HG03159 (cell line): ENCODE results near the gene MRPL33.

Source experiments
- ATAC-seq: cut with Tn5 transposase; IDR thresholded peaks from one replicate; pipeline ENCODE4 v1.9.1; 2021; ENCODE audit warnings: mild to moderate bottlenecking, moderate library complexity; ENCODE audit not compliant: unreplicated experiment

The MRPL33 gene

DNA sequence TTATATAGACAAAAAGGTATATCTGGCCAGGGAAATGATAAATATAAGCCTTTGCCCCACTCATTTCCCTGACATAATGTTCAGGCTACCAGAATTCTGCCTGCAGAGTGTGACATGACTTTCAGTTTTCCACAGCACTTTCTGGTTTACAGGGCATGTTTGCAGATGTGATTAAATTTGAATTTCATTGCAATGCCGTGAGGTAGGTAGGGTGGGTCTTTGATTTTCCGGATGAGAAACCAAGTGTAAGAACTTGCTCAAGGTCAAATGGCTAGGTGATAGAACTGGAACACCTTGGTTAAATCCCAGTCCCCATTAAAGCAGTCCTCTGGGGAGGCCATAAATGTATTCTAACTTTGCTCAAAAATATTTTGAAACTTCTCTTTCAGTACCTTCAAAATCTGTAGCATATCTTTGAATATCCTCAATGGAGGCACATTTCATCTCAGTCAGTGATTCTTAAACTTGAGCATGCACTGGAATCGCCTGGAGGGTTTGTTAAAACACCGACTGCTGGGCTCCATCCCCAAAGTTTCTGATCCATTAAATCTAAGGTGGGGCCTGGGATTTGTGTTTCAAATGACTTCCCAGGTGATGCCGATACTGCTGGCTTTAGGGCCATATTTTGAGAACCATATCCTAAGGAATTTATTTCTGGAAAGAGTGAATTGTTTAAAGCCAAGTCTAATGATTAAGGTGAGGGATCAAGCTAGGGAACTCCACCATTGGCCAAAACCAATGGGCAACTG is 35.0 kb downstream of the MRPL33 start:
- ATAC-seq: no peak

DNA sequence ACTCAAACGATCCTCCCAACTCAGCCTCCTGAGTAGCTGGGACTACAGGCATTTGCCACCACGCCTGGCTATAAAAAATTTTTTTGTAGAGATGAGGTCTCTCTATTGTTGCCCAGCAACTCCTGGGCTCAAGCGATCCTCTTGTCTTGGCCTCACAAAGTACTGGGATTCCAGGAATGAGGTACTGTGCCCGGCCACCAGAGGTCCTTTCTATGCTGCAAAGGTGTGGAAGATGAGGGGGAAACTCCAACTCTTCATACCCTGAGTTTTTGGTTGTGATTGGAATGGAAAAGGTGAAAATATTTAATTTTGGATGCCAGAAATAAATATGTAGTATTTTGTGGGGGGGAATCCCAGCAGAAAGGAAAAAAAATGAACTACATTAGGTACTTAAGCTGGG is 36.0 kb downstream of the MRPL33 start:
- ATAC-seq: no peak

DNA sequence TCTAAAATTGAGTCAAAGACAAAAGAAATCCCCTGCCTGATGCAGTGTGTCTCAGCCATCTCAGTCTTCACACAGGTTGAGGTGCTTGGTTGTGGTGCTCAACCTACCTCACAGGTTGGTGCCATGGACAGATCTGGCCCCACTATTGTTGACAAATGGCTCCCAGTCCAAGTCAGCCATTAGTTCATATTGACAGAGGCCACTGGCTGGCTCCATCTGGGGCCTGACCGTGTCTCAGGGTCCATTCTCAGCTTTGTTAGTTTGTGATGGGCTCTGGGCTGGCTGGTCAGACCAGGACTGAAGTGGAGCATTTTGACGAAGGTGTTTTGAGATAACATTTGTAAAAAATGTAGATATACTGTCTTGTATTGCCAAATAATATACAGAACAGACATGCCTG is 36.9 kb downstream of the MRPL33 start:
- no peak for ATAC-seq

DNA sequence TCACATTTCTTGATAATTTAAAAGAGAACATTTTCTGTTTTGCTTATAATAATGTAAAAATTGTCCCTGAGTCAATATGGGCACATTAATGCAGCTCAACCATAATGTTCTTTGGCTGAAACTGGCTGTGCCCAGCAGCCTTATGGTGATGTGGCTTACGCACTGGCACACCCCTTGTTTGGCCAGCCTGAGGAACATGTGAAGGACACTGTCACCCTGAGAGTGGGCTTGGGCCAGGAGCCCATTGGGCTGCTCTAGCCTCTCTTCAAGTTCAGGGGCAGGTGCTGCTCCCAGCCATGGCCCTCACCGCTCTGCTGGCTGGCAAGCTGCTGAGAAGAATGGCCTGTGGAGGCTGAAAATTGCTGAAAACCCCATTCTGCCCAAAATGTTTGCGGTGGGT is 37.5 kb downstream of the MRPL33 start:
- ATAC-seq: no peak

DNA sequence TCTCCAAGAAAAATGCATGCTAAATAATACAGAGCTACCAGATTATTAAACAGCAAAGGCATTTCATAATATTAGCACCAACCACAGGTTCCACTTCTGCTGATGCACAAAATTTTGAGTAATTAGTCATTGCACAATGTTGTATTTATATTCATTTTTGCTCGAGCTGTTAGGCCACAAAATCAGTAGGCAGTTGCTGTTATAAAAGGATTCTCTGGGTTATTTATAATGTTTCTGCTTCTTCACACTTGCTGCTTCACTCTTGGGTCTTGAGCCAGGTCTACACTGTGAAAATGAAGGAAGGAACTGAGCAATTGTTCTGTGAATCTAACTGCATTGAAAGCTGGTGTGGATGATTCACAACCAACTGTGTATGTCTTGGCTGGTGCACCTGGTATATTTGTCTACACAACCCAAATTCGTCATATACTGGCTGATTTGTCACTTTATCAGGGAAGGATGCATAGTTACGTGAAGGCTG is 38.3 kb downstream of the MRPL33 start:
- ATAC-seq: no peak

DNA sequence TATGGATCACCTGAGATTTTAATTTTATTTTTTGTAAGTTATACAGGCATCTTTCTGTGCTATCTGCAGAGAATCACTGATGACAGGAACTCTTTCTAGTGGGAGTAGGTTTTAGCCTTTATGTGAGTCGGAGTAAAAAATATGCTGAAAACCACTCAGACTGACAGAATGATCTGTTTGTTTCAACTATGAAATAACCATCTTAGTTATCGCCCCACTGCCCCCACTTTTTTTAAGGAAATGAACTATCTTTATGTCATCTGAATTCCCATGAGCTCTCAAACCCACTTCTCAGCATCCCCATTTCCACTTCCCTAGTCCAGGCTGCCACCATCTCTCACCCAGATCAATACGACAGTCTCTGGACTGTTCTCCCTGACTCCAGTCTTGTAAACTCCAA is 38.9 kb downstream of the MRPL33 start:
- ATAC-seq: no peak

DNA sequence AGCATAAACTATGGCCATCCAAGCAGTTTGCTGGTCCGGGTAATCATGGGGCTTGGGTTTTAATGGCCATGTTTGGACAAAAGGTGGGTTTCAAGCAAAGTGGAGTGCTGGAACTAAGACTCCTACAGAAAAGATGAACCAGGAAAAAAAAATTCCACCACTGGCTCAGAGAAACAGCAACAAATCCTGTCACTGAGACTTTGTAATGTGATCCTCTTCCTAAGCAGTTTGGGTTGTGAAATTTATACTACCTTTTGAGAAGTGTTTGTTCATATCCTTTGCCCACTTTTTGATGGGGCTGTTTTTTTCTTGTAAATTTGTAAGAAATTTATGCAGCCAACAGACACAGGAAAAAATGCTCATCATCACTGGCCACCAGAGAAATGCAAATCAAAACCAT is 40.2 kb downstream of the MRPL33 start:
- no peak for ATAC-seq

DNA sequence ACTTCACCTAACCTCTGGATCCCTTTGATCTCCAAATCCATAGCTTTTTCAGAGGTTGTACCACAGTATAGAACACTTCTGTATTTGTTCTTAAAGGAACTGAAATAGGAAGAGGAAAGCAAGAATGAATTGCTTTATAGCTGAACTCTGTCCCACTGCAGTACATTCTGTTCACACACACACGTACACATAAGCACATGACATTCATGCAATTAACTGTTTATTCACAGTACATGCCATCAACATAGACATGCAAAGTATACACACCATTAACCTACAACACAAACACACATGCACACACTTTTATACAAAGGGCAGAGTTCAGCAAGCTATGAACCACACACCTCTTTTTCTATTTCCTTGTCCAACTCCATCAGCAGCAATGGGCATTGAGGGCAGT is 43.2 kb downstream of the MRPL33 start:
- no peak for ATAC-seq

DNA sequence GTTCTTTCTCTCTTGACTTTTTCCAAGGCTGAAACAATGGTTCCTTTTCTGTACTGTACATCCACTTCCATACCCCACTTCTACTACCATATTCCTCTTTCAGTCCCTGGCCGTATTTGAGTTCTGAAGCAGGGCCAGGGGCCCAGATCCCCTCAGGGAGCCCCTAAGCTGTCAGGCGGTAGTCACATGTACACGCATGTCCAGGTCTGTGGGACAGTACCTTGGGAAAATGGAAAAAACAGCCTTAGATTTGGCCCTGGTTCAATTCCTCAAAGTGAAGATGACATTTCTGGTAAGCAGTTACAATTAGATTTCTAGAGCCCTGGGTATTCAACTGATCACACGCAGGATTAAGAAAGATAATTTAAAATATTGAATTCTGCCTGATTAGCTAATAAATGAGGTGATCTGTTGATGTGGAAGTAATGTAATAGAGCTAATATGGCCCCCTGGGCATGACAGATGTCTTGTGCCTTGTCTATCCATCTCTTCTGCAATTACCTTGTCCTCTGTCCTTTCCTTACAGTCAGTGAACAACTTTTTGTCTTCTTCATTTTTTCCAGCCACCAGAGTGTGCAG is 44.4 kb downstream of the MRPL33 start:
- ATAC-seq: no peak

DNA sequence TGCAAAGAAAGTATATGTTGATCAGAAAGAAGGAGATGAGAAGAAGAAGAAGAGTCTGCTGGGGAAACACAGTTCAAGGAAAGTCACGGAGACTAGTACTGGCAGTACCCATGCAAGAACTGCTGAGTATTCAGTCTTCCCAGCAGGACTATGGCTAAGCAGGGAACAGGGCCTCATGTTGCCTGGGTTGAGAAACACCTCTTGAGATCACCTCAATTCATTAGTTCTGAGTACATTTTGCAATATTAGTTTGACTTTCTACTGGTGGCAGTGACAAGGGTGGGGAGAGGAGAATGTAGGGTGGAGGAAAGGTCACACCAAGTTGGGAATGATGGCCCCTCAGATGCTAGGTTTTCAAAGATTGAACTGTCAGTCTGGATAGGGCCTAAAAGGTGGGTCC is 50.5 kb downstream of the MRPL33 start:
- ATAC-seq: no peak

DNA sequence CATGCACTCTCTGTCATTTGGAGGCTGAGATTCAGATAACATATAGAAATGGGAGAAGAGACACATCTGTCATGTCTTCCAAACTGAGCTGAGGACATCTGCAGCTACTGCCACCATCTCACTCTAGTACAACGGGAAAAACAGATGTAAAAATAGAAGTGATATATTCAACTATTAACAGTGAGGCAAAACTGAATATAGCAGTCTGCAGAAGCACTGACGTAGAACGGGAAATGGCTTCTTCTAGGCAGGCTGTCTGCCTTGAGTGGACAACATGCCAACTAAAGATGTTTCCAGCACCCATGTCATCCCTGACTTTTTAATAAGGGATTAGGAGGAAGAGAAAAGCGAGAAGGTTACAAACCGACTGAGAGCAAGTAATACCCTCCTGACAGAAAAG is 51.6 kb downstream of the MRPL33 start:
- no peak for ATAC-seq

DNA sequence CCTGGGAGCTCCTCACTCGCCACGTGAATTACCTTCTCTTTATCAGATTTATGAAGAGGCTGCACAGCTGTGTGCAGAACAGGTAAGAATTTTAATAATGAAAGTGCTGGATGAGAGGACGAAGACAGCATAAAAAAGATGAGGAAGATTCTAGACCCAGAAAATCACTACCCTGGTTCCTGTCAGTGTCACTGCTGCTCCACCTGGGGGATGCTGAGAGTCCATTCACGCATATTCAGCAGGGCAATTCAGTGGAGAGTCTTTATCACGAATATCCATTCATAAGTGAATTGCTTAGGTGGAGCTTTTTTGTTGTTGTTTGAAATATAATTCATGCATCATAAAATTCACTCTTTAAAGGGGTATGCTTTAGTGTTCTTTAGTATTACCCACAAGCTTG is 52.0 kb downstream of the MRPL33 start:
- ATAC-seq: no peak

DNA sequence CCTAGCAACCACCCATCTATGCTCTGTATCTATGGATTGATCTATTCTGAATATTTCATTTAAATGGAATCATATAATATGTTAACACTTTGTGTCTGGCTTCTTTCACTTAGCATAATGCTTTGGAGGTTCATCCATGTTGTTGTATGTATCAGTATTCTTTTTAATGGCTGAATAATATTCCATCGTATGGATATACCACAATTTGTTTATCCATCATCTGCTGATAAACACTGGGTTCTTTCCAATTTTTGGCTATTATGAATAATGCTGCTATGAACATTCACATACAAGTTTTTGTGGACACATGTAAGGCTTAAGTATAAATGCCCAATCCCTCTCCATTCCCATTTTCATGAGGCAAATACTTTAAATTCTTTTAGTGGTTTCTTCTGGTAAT is 52.9 kb downstream of the MRPL33 start:
- no peak for ATAC-seq

DNA sequence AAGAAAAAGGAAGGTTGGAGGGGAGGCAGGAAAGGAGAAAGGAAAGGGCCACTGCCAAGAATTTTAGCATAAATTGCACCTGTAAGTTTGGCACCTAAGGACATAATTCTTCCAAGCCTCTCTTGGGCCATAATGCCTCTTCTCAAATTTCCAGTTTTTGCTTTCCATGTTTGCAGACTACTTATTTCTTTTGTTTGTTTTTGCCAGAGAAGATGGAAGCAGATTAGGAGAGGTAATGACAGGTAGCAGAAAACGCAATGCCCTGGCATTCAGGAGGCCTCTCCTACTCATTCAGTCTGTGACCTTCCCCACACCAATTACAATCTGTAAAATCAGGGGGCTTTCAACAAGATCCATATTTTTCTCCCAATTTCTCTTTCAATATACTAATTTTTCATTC is 56.8 kb downstream of the MRPL33 start:
- no peak for ATAC-seq
